KBM-7 (cell line): ENCODE measurements around the gene AIG1.
"Not testable (repeated sequence)": the region's sequence is repeated elsewhere in the genome, so short reads cannot be mapped to it uniquely, and the experiment has no call there.

Experiments used
- DNase-seq: peaks from one replicate; pipeline ENCODE4 v3.0.0-alpha.2; 2015
- in situ Hi-C: fragments of 300-500 bp; cut with MboI; formaldehyde crosslinking; loops from 2 replicates; pipeline ENCODE4 v1.14.3; 2020; ENCODE audit warnings: low sequenced_read_pairs, low pct_unique_long_range_greater_than_20kb, mixed read lengths

AIG1 gene

GRCh38 chr6:143283887-143284645, 223.4 kb downstream of the AIG1 start:
- DNase-seq = no peak
- in situ Hi-C loops = no loop called here

- no peak for DNase-seq
- in situ Hi-C loops = no loop called here
These were observed 225.6 kb downstream of the AIG1 start for GRCh38 chr6:143286251-143286795.

GRCh38 chr6:143288923-143289322, 228.2 kb downstream of the AIG1 start:
- no peak for DNase-seq
- in situ Hi-C loops = no loop called here

- in situ Hi-C loops = no loop called here
These were observed 229.5 kb downstream of the AIG1 start for GRCh38 chr6:143290206-143290605.

GRCh38 chr6:143293523-143293922, 232.8 kb downstream of the AIG1 start:
- in situ Hi-C loops = no loop called here
- no peak for DNase-seq

More at GRCh38 chr6:143290206-143290605, 229.5 kb downstream of the AIG1 start:
- no peak for DNase-seq

GRCh38 chr6:143294265-143294860, 233.7 kb downstream of the AIG1 start:
- DNase-seq = no peak
- in situ Hi-C loops = no loop called here

GRCh38 chr6:143295932-143296331, 235.2 kb downstream of the AIG1 start:
- DNase-seq = no peak
- in situ Hi-C loops = no loop called here

GRCh38 chr6:143298071-143298470, 237.4 kb downstream of the AIG1 start:
- in situ Hi-C loops = no loop called here
- DNase-seq = no peak

- in situ Hi-C loops = no loop called here
- DNase-seq = no peak
These were observed 238.8 kb downstream of the AIG1 start for GRCh38 chr6:143299253-143300166.

GRCh38 chr6:143301188-143301587, 240.5 kb downstream of the AIG1 start:
- no peak for DNase-seq

GRCh38 chr6:143307760-143308159, 247.1 kb downstream of the AIG1 start:
- DNase-seq, in situ Hi-C loops: not testable (repeated sequence)

More at GRCh38 chr6:143301188-143301587, 240.5 kb downstream of the AIG1 start:
- in situ Hi-C loops = no loop called here

- DNase-seq = no peak
- in situ Hi-C loops = no loop called here
These were observed 252.5 kb downstream of the AIG1 start for GRCh38 chr6:143313163-143313562.

GRCh38 chr6:143321491-143322086, 260.9 kb downstream of the AIG1 start:
- no peak for DNase-seq
- in situ Hi-C loops = no loop called here

- in situ Hi-C loops = no loop called here
- DNase-seq = no peak
These were observed 261.7 kb downstream of the AIG1 start for GRCh38 chr6:143322386-143322785.

- DNase-seq = no peak
- in situ Hi-C loops = no loop called here
These were observed 263.2 kb downstream of the AIG1 start for GRCh38 chr6:143323729-143324470.

- in situ Hi-C loops = no loop called here
- DNase-seq = no peak
These were observed 264.9 kb downstream of the AIG1 start for GRCh38 chr6:143325379-143326140.

GRCh38 chr6:143328876-143329275, 268.2 kb downstream of the AIG1 start:
- in situ Hi-C loops = no loop called here
- no peak for DNase-seq

- in situ Hi-C loops = no loop called here
- no peak for DNase-seq
These were observed 268.6 kb downstream of the AIG1 start for GRCh38 chr6:143329323-143329722.
